Activated CD4-positive, alpha-beta T cell treated with anti-CD3 and anti-CD28 coated beads for 4 hours (primary cell): ENCODE measurements around the gene GRAMD4.

Source experiments
- DNase-seq, 2 donors: peaks; one replicate each; pipeline ENCODE4 v3.0.0-alpha.2; 2020

The GRAMD4 gene

GRCh38 chr22:46675938-46676337, 55.8 kb downstream of the GRAMD4 start:
- DNase-seq = no peak

GRCh38 chr22:46676479-46676878, 56.3 kb downstream of the GRAMD4 start:
- DNase-seq = no peak

GRCh38 chr22:46676881-46677280, 56.7 kb downstream of the GRAMD4 start:
- no peak for DNase-seq

GRCh38 chr22:46677323-46678002, 57.3 kb downstream of the GRAMD4 start:
- DNase-seq = no peak

- no peak for DNase-seq
Measured at GRCh38 chr22:46678003-46678657, 57.9 kb downstream of the GRAMD4 start.

GRCh38 chr22:46678785-46679700, 58.9 kb downstream of the GRAMD4 start:
- no peak for DNase-seq

- DNase-seq = no peak
Measured at GRCh38 chr22:46679706-46680269, 59.6 kb downstream of the GRAMD4 start.

- no peak for DNase-seq
Measured at GRCh38 chr22:46681010-46681409, 60.8 kb downstream of the GRAMD4 start.

GRCh38 chr22:46682011-46682731, 62.0 kb downstream of the GRAMD4 start:
- no peak for DNase-seq

- DNase-seq = no peak
Measured at GRCh38 chr22:46684706-46685105, 64.5 kb downstream of the GRAMD4 start.

GRCh38 chr22:46686221-46687047, 66.2 kb downstream of the GRAMD4 start:
- no peak for DNase-seq

GRCh38 chr22:46687048-46687444, 66.9 kb downstream of the GRAMD4 start:
- DNase-seq = no peak

GRCh38 chr22:46687460-46687859, 67.3 kb downstream of the GRAMD4 start:
- DNase-seq = no peak

- DNase-seq = no peak
Measured at GRCh38 chr22:46688949-46689348, 68.8 kb downstream of the GRAMD4 start.

- DNase-seq = no peak
Measured at GRCh38 chr22:46690146-46690545, 70.0 kb downstream of the GRAMD4 start.

GRCh38 chr22:46691571-46691970, 71.4 kb downstream of the GRAMD4 start:
- no peak for DNase-seq

GRCh38 chr22:46693634-46694415, 73.6 kb downstream of the GRAMD4 start:
- no peak for DNase-seq

GRCh38 chr22:46694416-46695170, 74.4 kb downstream of the GRAMD4 start:
- DNase-seq = no peak

- DNase-seq = no peak
Measured at GRCh38 chr22:46695346-46696228, 75.4 kb downstream of the GRAMD4 start.
